GM18870 (cell line): ENCODE measurements around the gene F7.
"Not testable (repeated sequence)": the region's sequence is repeated elsewhere in the genome, so short reads cannot be mapped to it uniquely, and the experiment has no call there.

Source experiments
- ATAC-seq: cut with Tn5 transposase; IDR thresholded peaks from one replicate; pipeline ENCODE4 v1.9.1; 2021; ENCODE audit warnings: moderate library complexity; ENCODE audit not compliant: unreplicated experiment

Gene F7

GRCh38 chr13:113070855-113071254 lies 34.7 kb upstream of the F7 start:
- ATAC-seq = no peak

DNA sequence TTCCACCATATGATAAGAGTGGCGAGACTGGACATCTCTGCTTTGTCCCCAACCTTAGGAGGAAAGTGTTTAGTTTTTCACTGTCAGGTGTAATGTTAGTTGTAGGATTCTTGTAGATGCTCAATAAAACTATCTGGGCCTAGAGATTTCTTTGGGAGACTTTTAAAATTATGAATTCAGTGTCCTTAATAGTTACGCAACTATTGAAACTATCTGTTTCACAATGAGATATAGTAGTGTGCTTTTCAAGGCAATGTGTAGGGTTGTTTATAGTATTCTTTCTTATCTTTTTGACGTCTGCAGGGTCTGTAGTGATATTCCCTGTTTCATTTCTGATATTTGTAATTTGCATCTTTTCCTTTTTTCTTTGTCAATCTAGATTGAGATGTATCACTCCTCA lies 33.2 kb upstream of the F7 start:
- ATAC-seq = no peak

DNA sequence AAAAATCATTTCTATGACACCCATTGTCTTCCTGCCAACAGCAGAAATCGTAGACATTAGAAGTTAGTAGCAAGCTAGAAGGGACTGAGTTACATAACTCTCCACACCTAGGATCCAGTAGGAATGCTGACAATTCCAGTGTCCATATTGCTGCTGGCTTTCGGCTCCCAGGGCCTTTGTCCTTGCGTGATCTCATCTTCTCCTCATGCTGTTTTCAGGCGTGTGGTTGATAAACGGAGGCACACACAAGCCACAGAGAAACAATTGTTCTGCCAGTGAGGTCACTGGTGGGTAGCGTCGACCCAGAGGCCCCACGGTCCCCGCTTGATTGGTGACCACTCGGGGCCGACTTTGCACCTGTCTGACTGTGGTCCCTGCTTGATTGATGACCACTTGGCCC lies 31.6 kb upstream of the F7 start:
- no peak for ATAC-seq

- no peak for ATAC-seq
Measured at GRCh38 chr13:113074401-113074800, 31.2 kb upstream of the F7 start.

DNA sequence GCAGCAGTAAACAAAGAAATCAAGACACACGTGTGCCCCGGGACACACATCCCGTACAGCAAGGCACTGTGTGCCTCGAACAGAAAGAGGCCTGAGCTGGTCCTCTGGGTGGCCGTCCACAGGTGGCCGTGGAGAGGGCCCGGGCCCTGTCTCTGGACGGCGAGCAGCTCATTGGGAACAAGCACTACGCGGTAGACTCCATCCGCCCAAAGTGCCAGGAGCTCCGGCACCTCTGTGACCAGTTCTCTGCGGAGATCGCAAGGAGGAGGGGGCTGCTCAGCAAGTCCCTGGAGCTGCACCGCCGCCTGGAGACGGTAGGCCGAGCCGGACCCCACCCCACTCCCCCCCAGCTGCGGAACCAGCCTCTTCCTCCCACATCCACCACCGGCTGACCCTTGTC lies 30.7 kb upstream of the F7 start:
- ATAC-seq = no peak

- ATAC-seq = no peak
Measured at GRCh38 chr13:113075711-113076110, 29.9 kb upstream of the F7 start.

- ATAC-seq = no peak
Measured at GRCh38 chr13:113076681-113077401, 28.8 kb upstream of the F7 start.

DNA sequence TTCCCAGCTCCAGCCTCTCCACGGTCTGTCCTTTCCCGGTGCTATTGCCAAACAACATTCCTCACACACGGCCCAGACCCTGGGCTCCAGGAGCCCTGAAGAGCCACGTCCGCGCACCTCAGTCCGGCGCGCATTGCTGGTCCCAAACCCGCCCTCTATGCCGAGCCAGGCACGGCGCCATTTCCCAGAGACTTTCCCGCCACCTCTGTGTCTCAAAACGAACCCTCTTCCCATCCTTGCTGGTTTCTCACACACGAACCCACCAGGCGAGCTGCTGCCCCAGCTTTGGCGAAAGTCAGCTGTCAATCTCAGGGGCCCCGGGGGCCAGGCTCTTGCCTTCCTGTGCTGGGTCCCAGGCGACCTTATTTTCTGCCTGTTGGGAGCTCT lies 28.0 kb upstream of the F7 start:
- no peak for ATAC-seq

DNA sequence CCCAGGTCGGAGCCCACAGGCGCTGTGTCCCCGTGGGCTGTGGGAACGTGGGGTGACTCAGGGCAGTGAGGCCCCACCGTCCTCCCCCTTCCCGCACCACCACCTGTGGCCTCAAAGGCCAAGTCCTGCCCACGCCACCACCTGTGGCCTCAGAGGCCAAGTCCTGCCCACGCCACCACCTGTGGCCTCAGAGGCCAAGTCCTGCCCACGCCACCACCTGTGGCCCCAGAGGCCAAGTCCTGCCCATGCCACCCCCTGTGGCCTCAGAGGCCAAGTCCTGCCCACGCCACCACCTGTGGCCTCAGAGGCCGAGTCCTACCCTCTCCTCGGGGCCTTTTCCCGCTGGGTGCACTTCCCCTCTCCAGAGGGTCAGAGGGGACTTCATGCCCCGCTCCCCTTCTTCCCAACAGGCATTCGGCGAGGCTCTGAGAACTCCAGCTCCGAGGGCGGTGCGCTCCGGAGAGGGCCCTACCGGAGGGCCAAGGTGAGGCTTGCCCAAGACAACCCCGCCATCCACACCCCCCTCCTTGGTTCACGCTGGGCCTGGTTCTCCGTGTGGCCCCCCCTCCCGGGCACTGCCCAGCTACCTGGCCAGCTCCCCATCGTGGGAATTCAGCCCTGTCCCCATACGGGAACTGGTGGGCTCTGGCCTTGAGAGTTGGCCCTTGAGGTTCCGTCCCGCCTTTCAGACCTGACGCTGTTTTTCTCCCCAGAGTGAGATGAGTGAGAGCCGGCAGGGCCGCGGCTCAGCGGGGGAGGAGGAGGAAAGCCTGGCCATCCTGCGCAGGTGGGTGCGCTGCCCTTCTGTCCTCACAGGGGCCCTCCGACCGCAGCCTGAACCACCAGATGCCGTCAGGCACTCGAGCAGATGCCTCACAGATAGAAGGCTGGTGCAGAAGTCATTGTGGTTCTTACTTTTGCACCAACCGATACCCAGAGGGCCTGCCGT lies 27.4 kb upstream of the F7 start:
- no peak for ATAC-seq

GRCh38 chr13:113078902-113079780 lies 26.4 kb upstream of the F7 start:
- no peak for ATAC-seq

DNA sequence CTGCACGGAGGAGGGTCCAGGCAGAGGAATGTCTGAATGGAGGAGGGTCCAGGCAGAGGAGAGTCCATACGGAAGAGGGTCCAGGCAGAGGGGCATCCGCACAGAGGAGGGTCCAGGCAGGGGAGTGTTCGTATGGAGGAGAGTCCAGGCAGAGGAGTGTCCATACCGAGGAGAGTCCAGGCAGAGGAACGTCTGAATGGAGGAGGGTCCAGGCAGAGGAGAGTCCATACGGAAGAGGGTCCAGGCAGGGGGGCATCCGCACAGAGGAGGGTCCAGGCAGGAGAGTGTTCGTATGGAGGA lies 25.9 kb upstream of the F7 start:
- ATAC-seq = not testable (repeated sequence)

GRCh38 chr13:113080361-113080831 lies 25.2 kb upstream of the F7 start:
- no peak for ATAC-seq

DNA sequence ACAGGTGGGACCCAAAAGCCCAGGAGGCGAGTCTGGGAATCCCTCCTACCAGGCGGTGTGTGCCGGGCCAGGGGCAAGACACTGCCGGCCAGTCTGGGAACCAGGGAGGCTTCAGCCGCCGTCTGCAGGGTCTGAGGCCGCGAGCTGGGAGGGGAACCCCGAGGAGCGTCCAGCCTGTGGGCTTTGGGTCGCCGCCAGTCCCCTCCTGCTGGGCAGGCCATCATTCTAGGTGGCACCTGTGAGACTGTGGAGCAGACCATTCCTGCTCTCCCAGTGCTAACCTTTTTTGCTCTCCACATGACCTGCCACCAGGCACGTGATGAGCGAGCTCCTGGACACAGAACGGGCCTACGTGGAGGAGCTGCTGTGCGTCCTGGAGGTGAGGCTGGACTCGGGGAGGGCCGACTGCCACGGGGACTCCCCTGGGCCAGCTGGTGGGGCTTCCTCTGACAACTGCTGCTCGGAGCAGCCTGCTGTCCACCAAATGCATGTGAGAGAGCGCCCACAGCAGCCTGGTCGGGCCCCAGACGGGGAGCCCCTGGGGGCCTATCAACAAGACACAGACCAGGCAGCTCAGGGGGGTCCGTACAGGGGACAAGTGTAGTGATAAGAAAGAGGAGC lies 24.6 kb upstream of the F7 start:
- ATAC-seq = no peak

DNA sequence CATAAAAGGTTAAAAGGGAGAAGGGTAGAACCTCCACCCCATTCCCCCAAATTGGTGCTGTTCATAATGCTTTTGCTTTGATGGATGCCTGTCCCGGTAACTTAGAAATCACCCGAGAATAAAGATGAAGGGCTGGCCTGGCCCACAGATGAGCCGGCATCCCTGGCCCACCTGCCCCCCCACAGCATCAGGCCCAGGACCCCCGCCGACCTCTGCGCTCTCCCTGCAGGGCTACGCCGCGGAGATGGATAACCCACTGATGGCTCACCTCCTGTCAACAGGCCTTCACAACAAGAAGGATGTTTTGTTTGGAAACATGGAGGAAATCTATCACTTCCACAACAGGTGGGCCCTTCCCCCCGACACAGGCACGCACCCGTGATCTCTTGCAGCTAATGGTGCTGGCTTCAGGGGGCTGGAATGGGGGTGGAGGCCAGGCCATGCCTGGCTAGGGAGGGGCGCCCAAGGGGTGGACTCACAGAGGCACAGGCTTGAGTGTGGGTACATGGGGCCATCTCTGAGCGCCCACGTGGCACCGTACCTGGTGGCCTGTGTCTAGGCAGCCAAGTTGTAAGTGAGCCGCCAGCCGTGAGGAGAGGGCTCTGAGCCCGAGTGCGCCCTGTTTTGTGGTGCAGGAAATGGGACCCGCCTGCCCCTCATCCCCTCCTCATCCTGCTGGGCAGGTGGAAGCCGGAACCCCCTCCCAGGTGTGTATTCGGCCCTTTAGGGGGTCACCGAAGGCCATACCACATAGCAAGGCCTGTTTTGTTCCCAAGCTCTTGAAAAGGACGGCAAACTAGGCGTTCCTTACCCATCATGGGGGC lies 23.2 kb upstream of the F7 start:
- ATAC-seq = no peak

DNA sequence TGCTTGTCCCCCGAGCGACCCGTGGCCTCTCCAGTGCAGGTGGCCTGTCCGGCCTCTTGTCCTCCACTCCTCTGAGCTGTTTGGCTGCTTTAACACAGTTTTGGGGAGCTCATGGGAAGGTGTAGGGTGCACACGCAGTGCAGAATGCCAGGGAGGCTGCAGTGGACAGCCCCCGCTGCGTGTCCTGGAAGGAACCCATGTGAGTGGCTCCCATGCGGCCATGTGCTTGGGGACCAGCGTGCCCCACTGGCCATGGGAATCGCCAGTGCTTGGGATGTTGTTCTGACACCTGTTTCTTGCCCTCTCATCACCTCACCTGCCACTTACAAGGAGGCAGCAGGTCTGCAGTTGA lies 22.6 kb upstream of the F7 start:
- no peak for ATAC-seq

GRCh38 chr13:113083402-113084061 lies 22.1 kb upstream of the F7 start:
- ATAC-seq = no peak

DNA sequence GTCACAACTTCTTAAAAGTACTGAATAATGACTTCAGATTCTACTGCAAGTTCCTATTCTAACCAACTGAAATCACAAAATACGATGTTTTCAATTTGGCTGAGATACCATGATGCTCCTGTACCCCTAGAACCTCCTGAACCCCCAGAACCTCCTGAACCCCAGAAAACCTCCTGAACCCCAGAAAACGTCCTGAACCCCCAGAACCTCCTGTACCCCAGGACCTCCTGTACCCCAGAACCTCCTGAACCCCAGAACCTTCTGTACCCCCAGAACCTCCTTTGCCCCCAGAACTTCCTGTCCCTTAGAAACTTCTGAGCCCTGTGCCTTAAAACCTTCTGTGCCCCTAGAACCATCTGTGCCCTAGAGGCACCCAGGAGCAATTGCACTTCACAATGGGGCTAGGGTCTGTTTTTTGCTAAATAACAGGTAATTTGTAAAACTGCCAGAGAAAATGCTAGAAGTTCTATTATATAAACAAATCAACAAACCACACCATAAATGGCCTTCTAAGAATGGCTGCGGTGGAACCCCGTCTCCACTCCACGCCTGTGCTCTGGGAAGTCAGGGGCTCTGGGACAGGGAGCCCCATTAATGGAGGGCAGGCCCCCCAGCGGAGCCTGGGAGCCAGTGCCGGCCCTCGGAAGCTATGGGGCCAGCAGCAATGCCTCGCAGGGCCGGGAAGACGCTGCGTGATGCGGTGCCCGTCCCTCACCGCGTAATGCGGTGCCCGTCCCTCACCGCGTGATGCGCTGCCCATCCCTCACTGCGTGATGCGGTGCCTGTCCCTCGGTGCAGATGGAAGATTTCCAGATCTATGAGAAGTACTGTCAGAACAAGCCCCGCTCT lies 21.3 kb upstream of the F7 start:
- no peak for ATAC-seq

GRCh38 chr13:113084943-113085540 lies 20.5 kb upstream of the F7 start:
- no peak for ATAC-seq
